ENCODE results near the gene CD63.

Gene CD63

DNA sequence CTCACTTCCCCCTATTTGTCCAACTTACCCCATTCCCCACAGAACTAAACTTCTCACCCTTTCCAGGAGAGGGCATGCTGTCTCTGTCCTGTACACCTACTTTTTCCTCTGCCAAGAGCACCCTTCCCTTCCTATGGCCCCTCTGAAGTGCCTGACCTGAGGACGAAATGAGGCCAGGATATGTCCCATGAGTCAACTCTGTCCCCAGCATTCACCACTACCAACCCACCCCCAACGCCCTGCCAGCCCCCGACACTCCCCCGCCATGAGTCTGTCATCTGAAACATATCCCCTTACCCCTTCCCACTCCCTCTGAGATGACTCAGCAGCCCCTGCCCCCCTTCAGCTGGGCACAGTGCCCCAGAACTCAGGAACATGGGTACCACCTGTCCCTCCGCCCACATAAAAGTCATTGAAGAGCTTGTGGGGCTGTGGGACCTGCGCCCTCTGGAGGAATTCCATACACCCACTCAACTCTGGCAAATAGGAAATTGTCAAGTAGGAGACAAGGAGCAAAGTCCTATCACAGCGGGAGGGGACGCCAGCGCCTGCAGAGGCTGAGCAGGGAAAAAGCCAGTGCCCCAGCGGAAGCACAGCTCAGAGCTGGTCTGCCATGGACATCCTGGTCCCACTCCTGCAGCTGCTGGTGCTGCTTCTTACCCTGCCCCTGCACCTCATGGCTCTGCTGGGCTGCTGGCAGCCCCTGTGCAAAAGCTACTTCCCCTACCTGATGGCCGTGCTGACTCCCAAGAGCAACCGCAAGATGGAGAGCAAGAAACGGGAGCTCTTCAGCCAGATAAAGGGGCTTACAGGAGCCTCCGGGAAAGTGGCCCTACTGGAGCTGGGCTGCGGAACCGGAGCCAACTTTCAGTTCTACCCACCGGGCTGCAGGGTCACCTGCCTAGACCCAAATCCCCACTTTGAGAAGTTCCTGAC lies 47.4 kb downstream of the CD63 start:
- H2AFZ ChIP-seq (ENCODE audit: low read depth, low read length, severe bottlenecking): no peak overlapping the region
- H3K79me2 ChIP-seq (ENCODE audit: insufficient read depth, low read length): no peaks in the 10 kb centered on the region
- 0 out of 2 replicates have a peak, but pooled peaks cover 2% of the 10 kb centered on the region for H3K27me3 ChIP-seq (ENCODE audit: low read length)
- H3K27ac ChIP-seq (ENCODE audit: low read depth, low read length): no peak overlapping the region
- TF ChIP-seq EZH2phosphoT487 (conservative IDR thresholded peaks at IDR 0.05; ENCODE audit: low read length): no peak
- TF ChIP-seq CTCF (IDR thresholded peaks at IDR 0.05; ENCODE audit: insufficient read depth, low read length, poor library complexity, severe bottlenecking): peak; percentile 11
- H3K4me3 ChIP-seq (ENCODE audit: insufficient read depth, low read length, poor library complexity, severe bottlenecking): no peak overlapping the region
- H3F3A ChIP-seq (ENCODE audit: insufficient read depth): no peaks in the 10 kb centered on the region
- H3K4me2 ChIP-seq (ENCODE audit: low read depth, low read length, poor library complexity, severe bottlenecking): no peak overlapping the region
- no peaks in the 10 kb centered on the region for H4K20me1 ChIP-seq (ENCODE audit: low read depth, low read length)
- H3K9ac ChIP-seq (ENCODE audit: low read length): no peak overlapping the region
- no peaks in the 10 kb centered on the region for H3K9me3 ChIP-seq (ENCODE audit: insufficient read depth, low read length)
- H3K9me2 ChIP-seq (replicated peaks; ENCODE audit: insufficient read depth, low read length): no peaks in the 10 kb centered on the region
- no peaks in the 10 kb centered on the region for H3K36me3 ChIP-seq (ENCODE audit: low read length)

DNA sequence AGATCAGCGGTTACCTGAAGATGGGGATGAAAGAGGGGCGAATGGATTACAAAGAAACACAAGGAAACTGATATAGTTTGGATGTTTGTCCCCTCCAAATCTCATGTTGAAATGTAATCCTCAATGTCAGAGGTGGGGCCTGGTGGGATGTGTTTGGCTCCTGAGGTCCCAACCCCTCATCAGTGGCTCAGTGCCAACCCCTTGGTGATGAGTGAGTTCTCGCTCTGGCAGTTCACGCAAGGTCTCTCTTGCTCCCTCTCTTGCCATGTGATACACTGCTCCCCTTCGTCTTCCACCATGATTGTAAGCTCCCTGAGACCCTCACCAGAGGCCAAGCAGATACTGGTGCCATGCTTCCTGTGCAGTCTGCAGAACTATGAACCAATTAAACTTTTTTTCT lies 49.1 kb downstream of the CD63 start:
- Histone ChIP-seq H4K20me1 (ENCODE audit: low read depth, low read length) (no peaks in the 10 kb centered on the region), H3K79me2 (ENCODE audit: insufficient read depth, low read length) (no peaks in the 10 kb centered on the region), H3K4me2 (ENCODE audit: low read depth, low read length, poor library complexity, severe bottlenecking) (no peak overlapping the region), H3K36me3 (ENCODE audit: low read length) (no peaks in the 10 kb centered on the region), H3K27ac (ENCODE audit: low read depth, low read length) (no peak overlapping the region), H2AFZ (ENCODE audit: low read depth, low read length, severe bottlenecking) (no peak overlapping the region), H3K9me2 (replicated peaks; ENCODE audit: insufficient read depth, low read length) (no peaks in the 10 kb centered on the region), H3K9ac (ENCODE audit: low read length) (no peak overlapping the region), H3K4me3 (ENCODE audit: insufficient read depth, low read length, poor library complexity, severe bottlenecking) (no peak overlapping the region), H3K27me3 (ENCODE audit: low read length) (0 out of 2 replicates have a peak, but pooled peaks cover 2% of the 10 kb centered on the region), H3K9me3 (ENCODE audit: insufficient read depth, low read length) (no peaks in the 10 kb centered on the region), H3F3A (ENCODE audit: insufficient read depth) (no peaks in the 10 kb centered on the region)
- TF ChIP-seq EZH2phosphoT487 (conservative IDR thresholded peaks at IDR 0.05; ENCODE audit: low read length): no peak
- TF ChIP-seq CTCF (IDR thresholded peaks at IDR 0.05; ENCODE audit: insufficient read depth, low read length, poor library complexity, severe bottlenecking): no peak

DNA sequence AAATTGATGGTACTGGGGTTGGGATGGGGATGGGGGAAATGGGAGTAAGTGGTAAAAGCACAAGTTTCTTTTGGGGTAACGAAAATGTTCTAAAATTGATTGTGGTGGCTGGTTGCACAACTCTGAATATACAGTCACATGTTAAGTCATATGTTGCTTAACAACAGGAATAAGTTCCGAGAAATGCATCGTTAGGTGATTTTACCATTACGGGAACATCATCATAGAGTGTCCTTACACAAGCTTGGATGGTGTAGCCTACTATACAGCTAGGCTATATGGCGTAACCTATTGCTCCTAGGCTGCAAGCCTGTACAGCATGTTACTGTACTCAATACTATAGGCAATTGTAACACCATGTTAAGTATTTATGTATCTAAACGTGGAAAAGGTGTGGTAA lies 52.1 kb downstream of the CD63 start:
- no peaks in the 10 kb centered on the region for H4K20me1 ChIP-seq (ENCODE audit: low read depth, low read length)
- no peak overlapping the region for H3K9ac ChIP-seq (ENCODE audit: low read length)
- no peak overlapping the region for H3K4me3 ChIP-seq (ENCODE audit: insufficient read depth, low read length, poor library complexity, severe bottlenecking)
- no peaks in the 10 kb centered on the region for H3K9me3 ChIP-seq (ENCODE audit: insufficient read depth, low read length)
- no peaks in the 10 kb centered on the region for H3F3A ChIP-seq (ENCODE audit: insufficient read depth)
- H3K79me2 ChIP-seq (ENCODE audit: insufficient read depth, low read length): no peaks in the 10 kb centered on the region
- TF ChIP-seq EZH2phosphoT487 (conservative IDR thresholded peaks at IDR 0.05; ENCODE audit: low read length) (no peak), CTCF (IDR thresholded peaks at IDR 0.05; ENCODE audit: insufficient read depth, low read length, poor library complexity, severe bottlenecking) (no peak)
- no peak overlapping the region for H3K4me2 ChIP-seq (ENCODE audit: low read depth, low read length, poor library complexity, severe bottlenecking)
- no peak overlapping the region for H3K27ac ChIP-seq (ENCODE audit: low read depth, low read length)
- H3K36me3 ChIP-seq (ENCODE audit: low read length): no peaks in the 10 kb centered on the region
- no peaks in the 10 kb centered on the region for H3K9me2 ChIP-seq (replicated peaks; ENCODE audit: insufficient read depth, low read length)
- H3K27me3 ChIP-seq (ENCODE audit: low read length): 0 out of 2 replicates have a peak, but pooled peaks cover 2% of the 10 kb centered on the region
- H2AFZ ChIP-seq (ENCODE audit: low read depth, low read length, severe bottlenecking): no peak overlapping the region

All from SU-DHL-6 (cell line).